Gastroesophageal sphincter (tissue), 4 donors: Measurements from ENCODE around the gene ZEB2. TPM values are rescaled to one million over a fixed set of nuclear protein-coding genes. Genes with fewer than 3 reads are reported as not detected.
"Not testable (repeated sequence)": the region's sequence is repeated elsewhere in the genome, so short reads cannot be mapped to it uniquely, and the experiment has no call there.

Source experiments
- ATAC-seq: fragments of 150-250 bp; one replicate; pipeline ENCODE4 v1.9.1; 2016; ENCODE audit warnings: mild to moderate bottlenecking, moderate library complexity
- H3K27ac ChIP-seq, 4 donors: fragments of 200-600 bp; sonication (generic) in 3 of 4; 1 replicate in 3 of 4; 2 replicates in 1 of 4; pipeline ENCODE4 v1.5.1; 2016 to 2019
- H3K27me3 ChIP-seq: fragments of 200-600 bp; sonication (generic); one replicate; pipeline ENCODE4 v1.5.1; 2019
- H3K36me3 ChIP-seq, 2 donors: fragments of 200-600 bp; sonication (generic); one replicate each; pipeline ENCODE4 v1.5.1; 2019; ENCODE audit warnings: control low read depth in 1 of 2
- H3K4me1 ChIP-seq, 3 donors: fragments of 200-600 bp; sonication (generic); 1 replicate in 2 of 3; 2 replicates in 1 of 3; pipeline ENCODE4 v1.5.1; 2016 to 2019; ENCODE audit warnings: control low read depth in 2 of 3
- H3K4me3 ChIP-seq, 2 donors: fragments of 200-600 bp; sonication (generic); one replicate each; pipeline ENCODE4 v1.5.1; 2019; ENCODE audit warnings: mild to moderate bottlenecking in 1 of 2, moderate library complexity in 1 of 2
- H3K9me3 ChIP-seq, 3 donors: fragments of 200-600 bp; sonication (generic); one replicate each; pipeline ENCODE4 v1.5.1; 2017 to 2019; ENCODE audit warnings: control low read depth in 2 of 3
- CTCF ChIP-seq, 4 experiments: fragments of 200-600 bp in 2 of 4; fragments of 450-650 bp in 2 of 4; sonication (generic) in 1 of 4; IDR thresholded peaks; one replicate each; pipeline ENCODE4 v1.5.1; 2017 to 2019; ENCODE audit warnings: antibody characterized with exemption in 4 of 4, mild to moderate bottlenecking in 2 of 4, moderate library complexity in 2 of 4
- EP300 ChIP-seq: sonication (generic); formaldehyde crosslinking; IDR thresholded peaks from one replicate; pipeline ENCODE4 v1.6.1; 2017; ENCODE audit warnings: antibody characterized with exemption, mild to moderate bottlenecking
- POLR2A ChIP-seq, 2 donors: fragments of 450-650 bp; IDR thresholded peaks; one replicate each; pipeline ENCODE4 v1.6.1; 2017; ENCODE audit warnings: antibody characterized with exemption in 2 of 2, mild to moderate bottlenecking in 2 of 2, moderate library complexity in 1 of 2
- POLR2AphosphoS5 ChIP-seq: sonication (generic); formaldehyde crosslinking; IDR thresholded peaks from one replicate; pipeline ENCODE4 v1.6.1; 2017; ENCODE audit warnings: antibody characterized with exemption
- WGBS, 2 donors: methylation state at CpG; one replicate each; pipeline ENCODE4 v1.1.5; 2018; ENCODE audit warnings: low coverage in 1 of 2; 5-methylcytosine and 5-hydroxymethylcytosine counted together
- total RNA-seq, 4 donors: library from RNA; depleted of rRNA; stranded (reverse); fragments of >200 nt; gene quantifications; one replicate each; pipeline ENCODE4 v1.1.0, GENCODE V29; 2016

The ZEB2 gene
- total RNA-seq, 4 donors from 2014 or later = 42.3 to 95.7 (median 53.8) TPM

GRCh38 chr2:144364944-144365738 is 154.8 kb downstream of the ZEB2 start:
- H3K27ac ChIP-seq = no peak overlapping the region
- H3K36me3 ChIP-seq = no peaks in the 10 kb centered on the region
- no peak for TF ChIP-seq EP300
- no peak for TF ChIP-seq CTCF (IDR thresholded peaks at IDR 0.05)
- no peak for TF ChIP-seq POLR2A (IDR thresholded peaks at IDR 0.05)
- no peak for TF ChIP-seq POLR2AphosphoS5
- no peak overlapping the region for H3K4me3 ChIP-seq
- H3K4me1 ChIP-seq = peaks cover 0 to 7% (median 0%) of the 10 kb centered on the region in 3 donors
- 87 to 88% methylated on average over 3 to 4 of the region's 4 CpGs for WGBS, 2 donors
- ATAC-seq = no peak
- H3K9me3 ChIP-seq = no peaks in the 10 kb centered on the region
- no peaks in the 10 kb centered on the region for H3K27me3 ChIP-seq

GRCh38 chr2:144364247-144364646 is 155.7 kb downstream of the ZEB2 start:
- not testable (repeated sequence) for H3K4me1 ChIP-seq, H3K27ac ChIP-seq, H3K4me3 ChIP-seq, H3K36me3 ChIP-seq, H3K27me3 ChIP-seq, H3K9me3 ChIP-seq, ATAC-seq
- WGBS, 2 donors = 88 to 100% methylated on average over 3 to 4 of the region's 7 CpGs

GRCh38 chr2:144362401-144362800 is 157.5 kb downstream of the ZEB2 start:
- Histone ChIP-seq H3K36me3 (no peaks in the 10 kb centered on the region), H3K4me1 (peaks cover 0 to 7% (median 0%) of the 10 kb centered on the region in 3 donors), H3K27me3 (no peaks in the 10 kb centered on the region), H3K4me3 (no peak overlapping the region), H3K27ac (no peak overlapping the region), H3K9me3 (no peaks in the 10 kb centered on the region)
- ATAC-seq = no peak
- TF ChIP-seq POLR2A (IDR thresholded peaks at IDR 0.05) = no peak
- no peak for TF ChIP-seq EP300
- no peak for TF ChIP-seq POLR2AphosphoS5
- TF ChIP-seq CTCF (IDR thresholded peaks at IDR 0.05) = no peak
- WGBS, 2 donors = 100% methylated on average over 1 of the region's 1 CpG

GRCh38 chr2:144361742-144362141 is 158.2 kb downstream of the ZEB2 start:
- no peak for ATAC-seq
- no peak overlapping the region for H3K27ac ChIP-seq
- H3K9me3 ChIP-seq = no peaks in the 10 kb centered on the region
- TF ChIP-seq EP300 (no peak), CTCF (IDR thresholded peaks at IDR 0.05) (no peak), POLR2A (IDR thresholded peaks at IDR 0.05) (no peak), POLR2AphosphoS5 (no peak)
- no peak overlapping the region for H3K4me3 ChIP-seq
- H3K27me3 ChIP-seq = no peaks in the 10 kb centered on the region
- H3K36me3 ChIP-seq = no peaks in the 10 kb centered on the region
- peaks cover 0 to 3% (median 0%) of the 10 kb centered on the region in 3 donors for H3K4me1 ChIP-seq

GRCh38 chr2:144359684-144360083 is 160.2 kb downstream of the ZEB2 start:
- TF ChIP-seq POLR2AphosphoS5 = no peak
- no peak for TF ChIP-seq CTCF (IDR thresholded peaks at IDR 0.05)
- no peak for TF ChIP-seq POLR2A (IDR thresholded peaks at IDR 0.05)
- no peak for TF ChIP-seq EP300
- 100% methylated on average over 1 of the region's 1 CpG for WGBS, 2 donors
- no peak overlapping the region for H3K4me3 ChIP-seq
- no peaks in the 10 kb centered on the region for H3K36me3 ChIP-seq
- no peaks in the 10 kb centered on the region for H3K4me1 ChIP-seq
- no peaks in the 10 kb centered on the region for H3K9me3 ChIP-seq
- H3K27ac ChIP-seq = no peak overlapping the region
- ATAC-seq = no peak
- H3K27me3 ChIP-seq = no peaks in the 10 kb centered on the region
